Panc1 (cell line): ENCODE data around the gene TNFAIP3. TPM values are rescaled to one million over a fixed set of nuclear protein-coding genes. Genes with fewer than 3 reads are reported as not detected.

Experiments used
- ATAC-seq: fragments of 200-7000 bp; cut with Tn5 transposase; 2 replicates; pipeline ENCODE4 v1.9.1; 2020; ENCODE audit warnings: mild to moderate bottlenecking, moderate library complexity
- BruUV-seq: library from RNA; stranded (reverse); fragments of 400-500 nt; replicated peaks from 2 replicates; lab custom pipeline; 2021; lab: Mats Ljungman, UMichigan
- CTCF ChIA-PET: fragments of 300-600 bp; sonication (Branson Sonifier 250); formaldehyde crosslinking; loops from one replicate; lab custom pipeline; 2022; ENCODE audit warnings: antibody characterized with exemption; lab: Charles Lee
- POLR2A ChIA-PET: fragments of 300-600 bp; sonication (Branson Sonifier 250); formaldehyde crosslinking; loops from one replicate; lab custom pipeline; 2022; ENCODE audit warnings: antibody characterized with exemption; lab: Charles Lee
- DNase-seq: peaks from one replicate; pipeline ENCODE4 v3.0.0-alpha.2; 2010; ENCODE audit warnings: low read depth, low spot score
- H3K27ac ChIP-seq: 2 replicates; pipeline ENCODE4 v1.5.1; 2011; ENCODE audit warnings: mild to moderate bottlenecking, low read length, inconsistent platforms
- H3K27me3 ChIP-seq: fragments of 200-500 bp; sonication (Bioruptor generic); 2 replicates; pipeline ENCODE4 v1.6.0; 2014; ENCODE audit warnings: low read length, inconsistent platforms; ENCODE audit not compliant: control insufficient read depth, insufficient read depth
- H3K36me3 ChIP-seq: fragments of 200-500 bp; sonication (Bioruptor generic); 2 replicates; pipeline ENCODE4 v1.5.1; 2014; ENCODE audit warnings: inconsistent platforms, mild to moderate bottlenecking, low read length, moderate library complexity; ENCODE audit not compliant: control insufficient read depth, insufficient read depth
- H3K4me1 ChIP-seq: 2 replicates; pipeline ENCODE4 v1.5.1; 2011; ENCODE audit warnings: inconsistent platforms, mild to moderate bottlenecking, low read length, moderate library complexity; ENCODE audit not compliant: control insufficient read depth, insufficient read depth
- H3K4me3 ChIP-seq, 2 experiments: 2 replicates each; pipeline ENCODE4 v1.5.1; 2011 to 2012; ENCODE audit warnings: low read depth in 2 of 2, low read length in 2 of 2, mild to moderate bottlenecking in 2 of 2, inconsistent platforms in 1 of 2, moderate library complexity in 1 of 2
- H3K9me3 ChIP-seq: fragments of 200-500 bp; sonication (Bioruptor generic); 2 replicates; pipeline ENCODE4 v1.5.1; 2014; ENCODE audit warnings: low read depth, mild to moderate bottlenecking, inconsistent platforms, low read length, moderate library complexity; ENCODE audit not compliant: control insufficient read depth, insufficient read depth
- CTCF ChIP-seq: fragments of 450-650 bp; IDR thresholded peaks from 2 replicates; pipeline ENCODE4 v1.5.1; 2017; ENCODE audit warnings: mild to moderate bottlenecking
- POLR2AphosphoS5 ChIP-seq: IDR thresholded peaks from 2 replicates; pipeline ENCODE4 v1.6.1; 2012; ENCODE audit warnings: mild to moderate bottlenecking, low read depth, low read length, moderate library complexity
- REST ChIP-seq, 2 experiments: IDR thresholded peaks; 2 replicates each; pipeline ENCODE4 v1.6.1; 2011 to 2012; ENCODE audit warnings: low read depth in 2 of 2, control low read depth in 1 of 2, low read length in 1 of 2, mild to moderate bottlenecking in 1 of 2, moderate library complexity in 1 of 2; ENCODE audit not compliant: insufficient read depth in 1 of 2
- SIN3A ChIP-seq: IDR thresholded peaks from 2 replicates; pipeline ENCODE4 v1.6.1; 2012; ENCODE audit warnings: low read depth, mild to moderate bottlenecking, low read length, moderate library complexity, borderline replicate concordance; ENCODE audit not compliant: insufficient read depth
- TCF7L2 ChIP-seq: IDR thresholded peaks from 2 replicates; pipeline ENCODE4 v1.6.1; 2011; ENCODE audit warnings: mild to moderate bottlenecking, low read depth, low read length, inconsistent platforms
- in situ Hi-C: cut with HindIII; loops from 2 replicates; pipeline ENCODE4 v1.10.0; 2016; ENCODE audit warnings: low sequenced_read_pairs, low pct_unique_long_range_greater_than_20kb
- intact Hi-C: fragments of 100-400 bp; cut with micrococcal nuclease; formaldehyde crosslinking; loops from one replicate; pipeline ENCODE4 v1.10.0; 2022; ENCODE audit not compliant: unreplicated experiment
- total RNA-seq: library from RNA; stranded (reverse); gene quantifications from one replicate; pipeline ENCODE4 v1.2.1, GENCODE V29; 2021; ENCODE audit not compliant: unreplicated experiment

TNFAIP3 gene
- total RNA-seq, 1 experiment from 2014 or later, result 15.0 TPM

- BruUV-seq, result no TSS peak
- in situ Hi-C loops (no loop called here), intact Hi-C loops (loop anchor here (5.0 kb wide), 1 partner anchor 77 kb away; no protein-coding TSS in a partner anchor)
- CTCF ChIA-PET, result no interaction called here
- Histone ChIP-seq H3K4me1 (peaks cover 35% of the 10 kb centered on the region), H3K27ac (no peak overlapping the region), H3K36me3 (peaks cover 7% of the 10 kb centered on the region; the same call in 1 of the 2 replicates), H3K4me3 (no peak overlapping the region), H3K9me3 (no peaks in the 10 kb centered on the region), H3K27me3 (no peaks in the 10 kb centered on the region)
- DNase-seq, result no peak
- no peak for TF ChIP-seq SIN3A
- TF ChIP-seq REST (IDR thresholded peaks at IDR 0.05; ENCODE audit: insufficient read depth in 1 of 2, low read depth in 2 of 2, low read length in 1 of 2), result no peak
- no peak for TF ChIP-seq POLR2AphosphoS5
- no peak for TF ChIP-seq TCF7L2
- no peak for TF ChIP-seq CTCF
- no peak for ATAC-seq
- POLR2A ChIA-PET, result no interaction called here
Measured at GRCh38 chr6:137870744-137871247, 3.7 kb downstream of the TNFAIP3 start.

GRCh38 chr6:137871291-137871690 lies 4.2 kb downstream of the TNFAIP3 start:
- no TSS peak for BruUV-seq
- TF ChIP-seq CTCF, result no peak
- TF ChIP-seq SIN3A, result no peak
- TF ChIP-seq POLR2AphosphoS5, result no peak
- TF ChIP-seq REST (IDR thresholded peaks at IDR 0.05; ENCODE audit: insufficient read depth in 1 of 2, low read depth in 2 of 2, low read length in 1 of 2), result no peak
- TF ChIP-seq TCF7L2, result no peak
- CTCF ChIA-PET, result no interaction called here

More at GRCh38 chr6:137871291-137871690, 4.2 kb downstream of the TNFAIP3 start:
- peaks cover 8% of the 10 kb centered on the region; the same call in 1 of the 2 replicates for H3K36me3 ChIP-seq
- ATAC-seq, result no peak
- no peaks in the 10 kb centered on the region for H3K9me3 ChIP-seq
- POLR2A ChIA-PET, result no interaction called here
- intact Hi-C loops, result loop anchor here (5.0 kb wide), 1 partner anchor 76 kb away; no protein-coding TSS in a partner anchor
- in situ Hi-C loops, result no loop called here
- no peaks in the 10 kb centered on the region for H3K27me3 ChIP-seq
- H3K4me3 ChIP-seq, result no peak overlapping the region
- peaks cover 35% of the 10 kb centered on the region for H3K4me1 ChIP-seq
- no peak overlapping the region for H3K27ac ChIP-seq
- DNase-seq, result no peak
